Measurements from ENCODE around the gene HBEGF.

HBEGF gene

DNA sequence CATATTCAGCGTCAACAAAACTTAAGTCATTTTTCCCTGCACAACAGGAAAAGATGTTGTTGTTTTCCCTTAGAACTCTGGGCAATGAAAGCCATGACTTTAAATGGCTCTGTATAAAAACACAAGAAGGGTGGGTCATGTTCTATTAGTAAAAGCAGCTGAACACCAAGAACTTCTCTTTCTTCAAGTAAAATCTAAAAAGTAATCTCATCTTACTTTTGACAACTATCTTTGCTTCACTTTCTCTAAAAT, 52.6 kb downstream of the HBEGF start:
- H4K20me1 ChIP-seq (ENCODE audit: insufficient read depth, low read length): peaks cover 4% of the 10 kb centered on the region
- peaks cover 85% of the 10 kb centered on the region for H3K79me2 ChIP-seq (ENCODE audit: low read length)
- no peaks in the 10 kb centered on the region for H3K27me3 ChIP-seq (replicated peaks; ENCODE audit: insufficient read depth, low read length)
- no peak overlapping the region for H3K4me2 ChIP-seq (ENCODE audit: low read depth, low read length)
- no peak overlapping the region for H3K4me3 ChIP-seq (ENCODE audit: low read length)
- no peaks in the 10 kb centered on the region for H3K9me2 ChIP-seq (replicated peaks; ENCODE audit: insufficient read depth, low read length)
- no peak overlapping the region for H3K9ac ChIP-seq (ENCODE audit: low read length)
- H3K36me3 ChIP-seq (replicated peaks; ENCODE audit: insufficient read depth, low read length): no peaks in the 10 kb centered on the region
- no peak for DNase-seq
- peaks cover 6% of the 10 kb centered on the region; the same call in 1 of the 2 replicates for H3K4me1 ChIP-seq (ENCODE audit: low read length)
- no peak overlapping the region for H2AFZ ChIP-seq (ENCODE audit: low read length)
- H3K27ac ChIP-seq (ENCODE audit: low read length): no peak overlapping the region
- H3F3A ChIP-seq (ENCODE audit: insufficient read depth, low read length): no peaks in the 10 kb centered on the region
- H3K9me3 ChIP-seq (replicated peaks; ENCODE audit: insufficient read depth, low read length): no peaks in the 10 kb centered on the region
- TF ChIP-seq EZH2phosphoT487 (IDR thresholded peaks at IDR 0.05; ENCODE audit: low read length): no peak
- TF ChIP-seq, protein P1, sequence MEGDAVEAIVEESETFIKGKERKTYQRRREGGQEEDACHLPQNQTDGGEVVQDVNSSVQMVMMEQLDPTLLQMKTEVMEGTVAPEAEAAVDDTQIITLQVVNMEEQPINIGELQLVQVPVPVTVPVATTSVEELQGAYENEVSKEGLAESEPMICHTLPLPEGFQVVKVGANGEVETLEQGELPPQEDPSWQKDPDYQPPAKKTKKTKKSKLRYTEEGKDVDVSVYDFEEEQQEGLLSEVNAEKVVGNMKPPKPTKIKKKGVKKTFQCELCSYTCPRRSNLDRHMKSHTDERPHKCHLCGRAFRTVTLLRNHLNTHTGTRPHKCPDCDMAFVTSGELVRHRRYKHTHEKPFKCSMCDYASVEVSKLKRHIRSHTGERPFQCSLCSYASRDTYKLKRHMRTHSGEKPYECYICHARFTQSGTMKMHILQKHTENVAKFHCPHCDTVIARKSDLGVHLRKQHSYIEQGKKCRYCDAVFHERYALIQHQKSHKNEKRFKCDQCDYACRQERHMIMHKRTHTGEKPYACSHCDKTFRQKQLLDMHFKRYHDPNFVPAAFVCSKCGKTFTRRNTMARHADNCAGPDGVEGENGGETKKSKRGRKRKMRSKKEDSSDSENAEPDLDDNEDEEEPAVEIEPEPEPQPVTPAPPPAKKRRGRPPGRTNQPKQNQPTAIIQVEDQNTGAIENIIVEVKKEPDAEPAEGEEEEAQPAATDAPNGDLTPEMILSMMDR (IDR thresholded peaks at IDR 0.05; ENCODE audit: low read length): no peak
- TF ChIP-seq EZH2 (optimal IDR thresholded peaks at IDR 0.05; ENCODE audit: low read depth, low read length): no peak

DNA sequence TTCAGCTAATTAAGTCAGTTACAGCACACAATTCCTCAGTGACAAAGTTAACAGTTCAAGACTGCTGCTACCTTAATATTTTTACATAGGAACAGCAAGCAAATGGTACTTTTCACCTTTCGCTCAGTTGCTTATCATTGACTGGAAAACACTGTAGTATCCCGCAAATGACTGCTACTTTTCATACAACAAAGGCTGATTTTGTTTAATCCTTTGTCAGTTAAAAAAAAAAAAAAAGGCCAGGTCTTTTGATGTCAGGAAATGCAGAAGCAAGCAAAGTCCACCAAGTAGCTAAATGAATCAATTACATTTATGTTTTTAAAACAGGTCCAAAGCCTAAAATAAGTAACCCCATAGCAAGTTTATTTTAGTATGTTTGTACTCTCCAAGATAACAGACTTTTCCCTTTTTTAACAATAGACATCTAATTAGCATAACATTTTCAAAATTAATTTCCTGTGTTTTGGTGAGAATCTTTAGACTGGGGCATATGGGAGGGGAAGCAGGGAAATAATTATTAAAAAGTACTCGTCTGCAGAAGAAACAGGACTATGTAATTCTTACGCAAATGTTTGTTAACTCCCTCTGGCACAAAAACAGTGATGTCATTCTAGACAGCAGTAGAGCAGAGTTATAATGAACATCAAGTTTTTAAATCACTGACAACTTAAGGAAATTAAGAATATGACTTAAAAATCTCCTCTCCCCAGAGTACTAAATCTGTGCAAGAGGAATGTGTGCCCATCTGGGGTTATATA, 53.1 kb downstream of the HBEGF start:
- Histone ChIP-seq H4K20me1 (ENCODE audit: insufficient read depth, low read length) (peaks cover 4% of the 10 kb centered on the region), H3K27ac (ENCODE audit: low read length) (no peak overlapping the region), H3K9ac (ENCODE audit: low read length) (no peak overlapping the region), H3K27me3 (replicated peaks; ENCODE audit: insufficient read depth, low read length) (no peaks in the 10 kb centered on the region), H3K4me2 (ENCODE audit: low read depth, low read length) (no peak overlapping the region), H3F3A (ENCODE audit: insufficient read depth, low read length) (no peaks in the 10 kb centered on the region), H3K9me2 (replicated peaks; ENCODE audit: insufficient read depth, low read length) (no peaks in the 10 kb centered on the region), H3K9me3 (replicated peaks; ENCODE audit: insufficient read depth, low read length) (no peaks in the 10 kb centered on the region), H2AFZ (ENCODE audit: low read length) (no peak overlapping the region), H3K79me2 (ENCODE audit: low read length) (peaks cover 90% of the 10 kb centered on the region), H3K4me1 (ENCODE audit: low read length) (peaks cover 6% of the 10 kb centered on the region; the same call in 1 of the 2 replicates), H3K36me3 (replicated peaks; ENCODE audit: insufficient read depth, low read length) (no peaks in the 10 kb centered on the region), H3K4me3 (ENCODE audit: low read length) (no peak overlapping the region)
- no peak for DNase-seq
- TF ChIP-seq EZH2 (optimal IDR thresholded peaks at IDR 0.05; ENCODE audit: low read depth, low read length) (no peak), EZH2phosphoT487 (IDR thresholded peaks at IDR 0.05; ENCODE audit: low read length) (no peak)
- TF ChIP-seq, protein P1 (IDR thresholded peaks at IDR 0.05; ENCODE audit: low read length): no peak

DNA sequence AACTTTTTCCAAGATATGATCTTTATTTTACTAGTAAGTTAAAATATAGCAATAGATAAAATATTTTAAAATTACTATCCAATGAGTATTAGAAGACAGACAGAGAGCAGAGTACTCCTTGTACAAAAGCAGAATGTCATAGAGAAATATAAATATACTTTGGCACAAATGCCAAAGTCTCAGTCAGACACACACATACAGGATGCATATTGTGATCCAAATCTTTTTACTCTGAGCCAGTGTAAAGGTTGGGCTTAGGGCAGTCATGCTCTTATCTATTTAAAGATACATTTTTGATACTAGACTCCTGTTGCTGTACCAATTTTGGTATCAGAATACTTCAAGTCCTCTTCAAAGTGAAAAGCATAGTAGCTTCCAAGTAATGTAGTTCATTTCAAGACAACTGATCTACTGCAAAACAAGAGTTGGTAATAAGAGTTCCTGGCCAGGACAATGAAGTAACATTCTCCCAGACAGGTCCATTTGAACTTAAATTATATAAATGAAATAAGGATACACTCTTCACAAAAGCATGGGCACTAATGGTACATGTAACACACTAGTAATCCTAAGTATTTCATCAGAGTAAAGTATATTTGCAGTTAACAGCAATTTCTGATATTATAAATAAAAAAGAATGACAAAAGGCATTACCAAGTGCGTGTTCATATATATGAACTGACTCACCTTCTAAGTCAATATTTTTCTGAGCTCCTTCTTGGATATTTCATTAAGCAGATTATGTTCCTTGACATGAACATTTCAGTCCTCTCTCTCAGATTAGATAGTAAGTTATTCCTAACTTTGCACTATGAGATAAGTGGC, 54.0 kb downstream of the HBEGF start:
- no peak overlapping the region for H3K4me3 ChIP-seq (ENCODE audit: low read length)

More for the DNA sequence above, 54.0 kb downstream of the HBEGF start:
- Histone ChIP-seq H3K27me3 (replicated peaks; ENCODE audit: insufficient read depth, low read length) (no peaks in the 10 kb centered on the region), H3K4me2 (ENCODE audit: low read depth, low read length) (no peak overlapping the region), H3K9ac (ENCODE audit: low read length) (no peak overlapping the region), H3F3A (ENCODE audit: insufficient read depth, low read length) (no peaks in the 10 kb centered on the region), H4K20me1 (ENCODE audit: insufficient read depth, low read length) (peaks cover 4% of the 10 kb centered on the region), H3K9me2 (replicated peaks; ENCODE audit: insufficient read depth, low read length) (no peaks in the 10 kb centered on the region), H3K4me1 (ENCODE audit: low read length) (peaks cover 6% of the 10 kb centered on the region; the same call in 1 of the 2 replicates), H3K36me3 (replicated peaks; ENCODE audit: insufficient read depth, low read length) (no peaks in the 10 kb centered on the region), H3K27ac (ENCODE audit: low read length) (no peak overlapping the region), H3K79me2 (ENCODE audit: low read length) (peaks cover 94% of the 10 kb centered on the region), H3K9me3 (replicated peaks; ENCODE audit: insufficient read depth, low read length) (no peaks in the 10 kb centered on the region), H2AFZ (ENCODE audit: low read length) (no peak overlapping the region)
- no peak for DNase-seq
- TF ChIP-seq, protein P1 (IDR thresholded peaks at IDR 0.05; ENCODE audit: low read length): no peak
- TF ChIP-seq EZH2 (optimal IDR thresholded peaks at IDR 0.05; ENCODE audit: low read depth, low read length) (no peak), EZH2phosphoT487 (IDR thresholded peaks at IDR 0.05; ENCODE audit: low read length) (no peak)

All from MM.1S (cell line).